B cell (primary cell): ENCODE measurements around the gene EEPD1. TPM values are rescaled to one million over a fixed set of nuclear protein-coding genes. Genes with fewer than 3 reads are reported as not detected.

ENCODE experiments used
- ATAC-seq: fragments of 200-7000 bp; cut with Tn5 transposase; one replicate; pipeline ENCODE4 v1.10.0; 2021; ENCODE audit warnings: low read depth, mild to moderate bottlenecking, moderate number of reproducible peaks, moderate library complexity
- CTCF ChIA-PET: fragments of 350-600 bp; sonication (Branson Sonifier 250); formaldehyde crosslinking; loops from one replicate; lab custom pipeline; 2021; ENCODE audit warnings: antibody characterized with exemption, inconsistent platforms; lab: Charles Lee
- POLR2A ChIA-PET: fragments of 350-600 bp; sonication (Branson Sonifier 250); formaldehyde crosslinking; loops from one replicate; lab custom pipeline; 2021; ENCODE audit warnings: antibody characterized with exemption; lab: Charles Lee
- DNase-seq: peaks from one replicate; pipeline ENCODE4 v3.0.0; 2013
- H2AFZ ChIP-seq: 2 replicates; pipeline ENCODE4 v1.6.1; 2012; ENCODE audit warnings: mild to moderate bottlenecking, low read depth, low read length; ENCODE audit not compliant: insufficient read depth, poor library complexity, severe bottlenecking
- H3K27ac ChIP-seq, 2 donors: 1 replicate in 1 of 2; 2 replicates in 1 of 2; pipeline ENCODE4 v1.5.1; 2012 to 2013; ENCODE audit warnings: low read length in 2 of 2, mild to moderate bottlenecking in 2 of 2, moderate library complexity in 1 of 2
- H3K27me3 ChIP-seq, 4 experiments: fragments of 200-600 bp in 1 of 4; sonication (generic) in 1 of 4; replicated peaks in 1 of 4; 1 replicate in 2 of 4; 2 replicates in 2 of 4; pipeline versions ENCODE4 v1.6.1 to v1.7.0; 2013 to 2016; ENCODE audit warnings: low read length in 3 of 4, mild to moderate bottlenecking in 2 of 4, mixed read lengths in 1 of 4, moderate library complexity in 1 of 4; ENCODE audit not compliant: insufficient read depth in 4 of 4, control insufficient read depth in 3 of 4; ENCODE audit errors: control extremely low read depth in 1 of 4
- H3K36me3 ChIP-seq, 2 experiments: replicated peaks in 1 of 2; 1 replicate in 1 of 2; 2 replicates in 1 of 2; pipeline versions ENCODE4 v1.6.1 to v1.7.1; 2013; ENCODE audit warnings: low read length in 1 of 2; ENCODE audit not compliant: insufficient read depth in 2 of 2, control insufficient read depth in 1 of 2; ENCODE audit errors: control extremely low read depth in 1 of 2, extremely low read depth in 1 of 2
- H3K4me1 ChIP-seq, 2 donors: fragments of 200-600 bp in 1 of 2; sonication (generic) in 1 of 2; 1 replicate in 1 of 2; 2 replicates in 1 of 2; pipeline versions ENCODE4 v1.5.1 to v1.6.1; 2013 to 2017; ENCODE audit warnings: low read length in 2 of 2; ENCODE audit not compliant: control insufficient read depth in 2 of 2, insufficient read depth in 2 of 2
- H3K4me2 ChIP-seq: replicated peaks from 2 replicates; pipeline ENCODE3; 2012; ENCODE audit warnings: mild to moderate bottlenecking, low read depth, low read length; ENCODE audit not compliant: poor library complexity, severe bottlenecking
- H3K4me3 ChIP-seq, 5 experiments: fragments of 200-600 bp in 1 of 5; sonication (generic) in 1 of 5; 1 replicate in 3 of 5; 2 replicates in 2 of 5; pipeline versions ENCODE4 v1.5.1 to v1.7.0; 2011 to 2016; ENCODE audit warnings: low read length in 4 of 5, mild to moderate bottlenecking in 4 of 5, low read depth in 2 of 5, control low read depth in 1 of 5, moderate library complexity in 1 of 5; ENCODE audit not compliant: insufficient read depth in 1 of 5; ENCODE audit errors: control extremely low read depth in 1 of 5, extremely low read depth in 1 of 5
- H3K79me2 ChIP-seq: fragments of 200-600 bp; sonication (generic); one replicate; pipeline ENCODE4 v1.6.0; 2016; ENCODE audit warnings: low read length; ENCODE audit not compliant: control insufficient read depth, insufficient read depth
- H3K9ac ChIP-seq: fragments of 200-600 bp; sonication (generic); 2 replicates; pipeline ENCODE4 v1.6.1; 2017; ENCODE audit warnings: mild to moderate bottlenecking, low read length, moderate library complexity
- H3K9me3 ChIP-seq, 3 donors: one replicate each; pipeline versions ENCODE4 v1.6.1 to v1.7.1; 2013; ENCODE audit warnings: low read length in 2 of 3; ENCODE audit not compliant: control insufficient read depth in 2 of 3, insufficient read depth in 1 of 3; ENCODE audit errors: control extremely low read depth in 1 of 3
- H4K20me1 ChIP-seq: 2 replicates; pipeline ENCODE4 v1.6.0; 2012; ENCODE audit warnings: mild to moderate bottlenecking, low read length; ENCODE audit not compliant: insufficient read depth, control insufficient read depth, poor library complexity, severe bottlenecking
- H3K27ac Mint-ChIP-seq: one replicate; pipeline ENCODE4 v1.8.0; 2021; ENCODE audit warnings: mixed read lengths
- H3K27me3 Mint-ChIP-seq: one replicate; pipeline ENCODE4 v1.8.0; 2021; ENCODE audit warnings: mixed read lengths
- H3K4me1 Mint-ChIP-seq: one replicate; pipeline ENCODE4 v1.8.0; 2021; ENCODE audit warnings: mixed read lengths
- H3K4me3 Mint-ChIP-seq: one replicate; pipeline ENCODE4 v1.8.0; 2021; ENCODE audit warnings: mixed read lengths
- H3K9me3 Mint-ChIP-seq: one replicate; pipeline ENCODE4 v1.8.0; 2022; ENCODE audit warnings: mixed read lengths; ENCODE audit not compliant: insufficient read depth
- EZH2 ChIP-seq: IDR thresholded peaks from 2 replicates; pipeline ENCODE4 v1.6.1; 2012; ENCODE audit warnings: borderline replicate concordance, low read depth, mild to moderate bottlenecking, moderate library complexity, low read length; ENCODE audit not compliant: insufficient read depth, poor library complexity, severe bottlenecking
- WGBS: methylation state at CpG from one replicate; pipeline ENCODE4 v1.1.5; 2013; ENCODE audit warnings: missing lambda C conversion rate; ENCODE audit not compliant: insufficient coverage; 5-methylcytosine and 5-hydroxymethylcytosine counted together
- intact Hi-C: fragments of 100-400 bp; cut with micrococcal nuclease; formaldehyde crosslinking; loops from one replicate; pipeline ENCODE4 v1.10.0; 2022
- polyA plus RNA-seq: library from polyadenylated mRNA; depleted of rRNA; stranded (reverse); fragments of >200 nt; gene quantifications from 2 replicates; pipeline ENCODE4 v1.2.3, GENCODE V29; 2012
- small RNA-seq: library from RNA; depleted of rRNA; stranded (forward); fragments of <200 nt; gene quantifications from one replicate; pipeline ENCODE3, GENCODE V24; 2012; ENCODE audit warnings: low replicate concordance, low read depth; ENCODE audit not compliant: insufficient read length
- total RNA-seq, 2 donors: library from RNA; stranded (reverse); fragments of 120-200 nt in 1 of 2; gene quantifications; 1 replicate in 1 of 2; 2 replicates in 1 of 2; pipeline versions ENCODE4 v1.2.3 to v1.2.4, GENCODE V29; 2013 to 2022
- TF ChIP-seq, protein P1 (sequence below): fragments of 200-600 bp; IDR thresholded peaks from one replicate; pipeline ENCODE4 v1.8.0; 2022; ENCODE audit warnings: antibody characterized with exemption, mild to moderate bottlenecking

Gene EEPD1
- total and polyA plus RNA-seq, 2 donors (not counting 1 experiment from before 2014, with no cell fraction given), result 0.49 to 4.1 TPM

DNA sequence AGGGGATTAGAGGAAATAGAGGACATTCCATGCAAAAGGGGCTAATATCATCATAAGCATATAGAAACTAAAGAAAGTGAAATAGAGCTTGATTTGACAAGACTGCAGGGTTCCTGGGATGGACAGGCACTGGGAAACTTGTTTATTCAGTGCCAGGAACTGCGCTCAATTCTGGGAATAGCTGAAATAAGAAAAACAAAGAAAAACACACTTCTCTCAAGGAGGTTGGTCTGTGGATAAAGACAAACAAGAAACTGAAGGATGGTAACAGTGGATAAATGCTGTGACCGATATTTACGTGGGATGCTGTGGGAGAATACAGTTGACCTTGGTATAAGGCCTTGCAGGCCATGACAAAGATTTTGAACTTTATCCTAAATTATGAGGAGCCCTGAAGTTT, 195.7 kb downstream of the EEPD1 start:
- no peaks in the 10 kb centered on the region for H3K36me3 ChIP-seq
- H2AFZ ChIP-seq, result no peak overlapping the region
- no peak overlapping the region for H3K4me3 Mint-ChIP-seq
- H3K9me3 ChIP-seq, result no peaks in the 10 kb centered on the region
- H3K27me3 Mint-ChIP-seq, result peaks cover 5% of the 10 kb centered on the region
- no peaks in the 10 kb centered on the region for H3K4me1 Mint-ChIP-seq
- H3K27ac Mint-ChIP-seq, result no peak overlapping the region
- no peak overlapping the region for H3K4me3 ChIP-seq
- ChIA-PET CTCF (no interaction called here), POLR2A (no interaction called here)
- no peak for TF ChIP-seq EZH2
- TF ChIP-seq, protein P1, sequence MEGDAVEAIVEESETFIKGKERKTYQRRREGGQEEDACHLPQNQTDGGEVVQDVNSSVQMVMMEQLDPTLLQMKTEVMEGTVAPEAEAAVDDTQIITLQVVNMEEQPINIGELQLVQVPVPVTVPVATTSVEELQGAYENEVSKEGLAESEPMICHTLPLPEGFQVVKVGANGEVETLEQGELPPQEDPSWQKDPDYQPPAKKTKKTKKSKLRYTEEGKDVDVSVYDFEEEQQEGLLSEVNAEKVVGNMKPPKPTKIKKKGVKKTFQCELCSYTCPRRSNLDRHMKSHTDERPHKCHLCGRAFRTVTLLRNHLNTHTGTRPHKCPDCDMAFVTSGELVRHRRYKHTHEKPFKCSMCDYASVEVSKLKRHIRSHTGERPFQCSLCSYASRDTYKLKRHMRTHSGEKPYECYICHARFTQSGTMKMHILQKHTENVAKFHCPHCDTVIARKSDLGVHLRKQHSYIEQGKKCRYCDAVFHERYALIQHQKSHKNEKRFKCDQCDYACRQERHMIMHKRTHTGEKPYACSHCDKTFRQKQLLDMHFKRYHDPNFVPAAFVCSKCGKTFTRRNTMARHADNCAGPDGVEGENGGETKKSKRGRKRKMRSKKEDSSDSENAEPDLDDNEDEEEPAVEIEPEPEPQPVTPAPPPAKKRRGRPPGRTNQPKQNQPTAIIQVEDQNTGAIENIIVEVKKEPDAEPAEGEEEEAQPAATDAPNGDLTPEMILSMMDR, result no peak
- intact Hi-C loops, result no loop called here
- DNase-seq (no peak), ATAC-seq (no peak)
- H3K9ac ChIP-seq, result no peak overlapping the region
- H4K20me1 ChIP-seq, result no peaks in the 10 kb centered on the region
- H3K4me1 ChIP-seq, result no peaks in the 10 kb centered on the region
- H3K79me2 ChIP-seq, result no peaks in the 10 kb centered on the region
- no peaks in the 10 kb centered on the region for H3K27me3 ChIP-seq
- no peak overlapping the region for H3K27ac ChIP-seq
- 95% methylated on average over 2 of the region's 3 CpGs for WGBS
- H3K9me3 Mint-ChIP-seq, result no peaks in the 10 kb centered on the region
- H3K4me2 ChIP-seq, result no peak overlapping the region

DNA sequence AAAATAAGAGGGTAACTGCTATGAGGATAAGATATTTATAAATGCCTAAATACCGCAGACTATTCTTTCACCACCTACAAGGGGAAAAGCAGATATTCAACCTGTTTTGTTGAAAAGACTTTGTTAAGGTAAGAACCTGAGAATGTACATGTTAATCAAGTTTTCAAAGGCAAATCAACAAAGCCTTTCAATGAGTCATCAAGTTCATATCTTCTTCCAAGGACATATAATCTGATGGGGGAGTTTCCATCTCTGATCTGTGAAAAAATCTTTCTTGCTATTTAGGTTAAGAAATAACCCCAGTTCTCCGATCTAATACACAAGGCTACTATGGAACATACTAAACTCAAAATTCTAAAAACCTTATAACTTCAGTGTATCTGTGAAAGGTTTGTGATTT, 196.6 kb downstream of the EEPD1 start:
- Histone ChIP-seq H3K79me2 (no peaks in the 10 kb centered on the region), H3K27me3 (no peaks in the 10 kb centered on the region), H3K9ac (no peak overlapping the region), H3K4me1 (no peaks in the 10 kb centered on the region), H3K4me2 (no peak overlapping the region), H3K9me3 (no peaks in the 10 kb centered on the region), H2AFZ (no peak overlapping the region), H3K27ac (no peak overlapping the region), H3K36me3 (no peaks in the 10 kb centered on the region), H4K20me1 (no peaks in the 10 kb centered on the region), H3K4me3 (no peak overlapping the region)
- no peaks in the 10 kb centered on the region for H3K4me1 Mint-ChIP-seq
- H3K9me3 Mint-ChIP-seq, result no peaks in the 10 kb centered on the region
- DNase-seq, result no peak
- TF ChIP-seq, protein P1, result no peak
- no peak for TF ChIP-seq EZH2
- CTCF ChIA-PET, result interaction anchor here (0.7 kb wide), 1 partner anchor 29 kb away, joined by 5 read pairs; no protein-coding TSS in a partner anchor
- no CpG with 5 or more reads among the region's 2 CpGs for WGBS
- POLR2A ChIA-PET, result no interaction called here
- ATAC-seq, result no peak
- peaks cover 6% of the 10 kb centered on the region for H3K27me3 Mint-ChIP-seq
- intact Hi-C loops, result no loop called here
- H3K4me3 Mint-ChIP-seq, result no peak overlapping the region
- H3K27ac Mint-ChIP-seq, result no peak overlapping the region

Small RNA genes within 50 kb of the gene (small RNA-seq; reads per million reads assigned to genes)
- gene AC006960.1 (not detected), gene AC007327.1 (not detected), gene RF00019 (not detected)

Other genes with a start within 250 kb of the EEPD1 start
- gene ANLN, start 236.6 kb downstream of the EEPD1 start, total RNA-seq, result 0.32 and 0.56 TPM in 2 replicates
- gene ANLN, start 236.6 kb downstream of the EEPD1 start, polyA plus RNA-seq, result 0.10 and 0.19 TPM in 2 replicates